Cardiac septum (tissue), 1 donor: ENCODE data around the gene ADCY9. TPM values are rescaled to one million over a fixed set of nuclear protein-coding genes. Genes with fewer than 3 reads are reported as not detected.

Source experiments
- total RNA-seq: library from RNA; stranded (reverse); fragmentation: NEBNext Ultra II Directional; extraction: Animal tissue kit (Norgen Biotek cat#: 25700); gene quantifications from one replicate; pipeline ENCODE4 v1.2.1, GENCODE V29; 2021
- donor health status: DM: no; HTN: no; CAD: no.

ADCY9 gene
- total RNA-seq, 1 donor from 2014 or later = 44.0 TPM

Other genes with a start within 250 kb of the ADCY9 start
- 39.0 TPM for gene CREBBP, start 235.7 kb downstream of the ADCY9 start, total RNA-seq
- gene SRL, start 125.6 kb upstream of the ADCY9 start, total RNA-seq = 400 TPM
- 1.4 TPM for gene TFAP4, start 156.6 kb upstream of the ADCY9 start, total RNA-seq
- gene GLIS2, start 199.6 kb upstream of the ADCY9 start, total RNA-seq = 31.4 TPM
- 43.3 TPM for gene PAM16, start 234.9 kb upstream of the ADCY9 start, total RNA-seq